ENCODE measurements around the gene TMED8. TPM values are rescaled to one million over a fixed set of nuclear protein-coding genes. Genes with fewer than 3 reads are reported as not detected.
A peak's percentile ranks its signal among the peaks of the same experiment; 100 is the strongest.
"Not testable (repeated sequence)": the region's sequence is repeated elsewhere in the genome, so short reads cannot be mapped to it uniquely, and the experiment has no call there.

The TMED8 gene
- total RNA-seq, 1 experiment from 2014 or later = 11.1 TPM

- no peak overlapping the region for H3K4me3 ChIP-seq (ENCODE audit: insufficient read depth, low read depth, low read length)
- no peaks in the 10 kb centered on the region for H3K27me3 ChIP-seq (ENCODE audit: control insufficient read depth, insufficient read depth, low read length)
- peaks cover 2% of the 10 kb centered on the region for H3K36me3 ChIP-seq (replicated peaks; ENCODE audit: control insufficient read depth, insufficient read depth, low read length)
- DNase-seq = no peak
Measured at GRCh38 chr14:77343662-77344061, 33.2 kb downstream of the TMED8 start.

GRCh38 chr14:77342726-77343397 lies 34.0 kb downstream of the TMED8 start:
- Histone ChIP-seq H3K36me3 (replicated peaks; ENCODE audit: control insufficient read depth, insufficient read depth, low read length) (peaks cover 2% of the 10 kb centered on the region), H3K4me3 (ENCODE audit: insufficient read depth, low read depth, low read length) (no peak overlapping the region), H3K27me3 (ENCODE audit: control insufficient read depth, insufficient read depth, low read length) (no peaks in the 10 kb centered on the region)
- peak; percentile 33 for DNase-seq

- no peak overlapping the region for H3K4me3 ChIP-seq (ENCODE audit: insufficient read depth, low read depth, low read length)
- peaks cover 2% of the 10 kb centered on the region for H3K36me3 ChIP-seq (replicated peaks; ENCODE audit: control insufficient read depth, insufficient read depth, low read length)
- H3K27me3 ChIP-seq (ENCODE audit: control insufficient read depth, insufficient read depth, low read length) = no peaks in the 10 kb centered on the region
- no peak for DNase-seq
Measured at GRCh38 chr14:77340389-77340788, 36.5 kb downstream of the TMED8 start.

GRCh38 chr14:77339407-77339806 lies 37.5 kb downstream of the TMED8 start:
- no peaks in the 10 kb centered on the region for H3K27me3 ChIP-seq (ENCODE audit: control insufficient read depth, insufficient read depth, low read length)
- no peak for DNase-seq

GRCh38 chr14:77338302-77338701 lies 38.6 kb downstream of the TMED8 start:
- no peaks in the 10 kb centered on the region for H3K27me3 ChIP-seq (ENCODE audit: control insufficient read depth, insufficient read depth, low read length)
- peaks cover 2% of the 10 kb centered on the region for H3K36me3 ChIP-seq (replicated peaks; ENCODE audit: control insufficient read depth, insufficient read depth, low read length)
- no peak overlapping the region for H3K4me3 ChIP-seq (ENCODE audit: insufficient read depth, low read depth, low read length)
- DNase-seq = peak; percentile 46

More at GRCh38 chr14:77339407-77339806, 37.5 kb downstream of the TMED8 start:
- Histone ChIP-seq H3K36me3 (replicated peaks; ENCODE audit: control insufficient read depth, insufficient read depth, low read length) (peaks cover 2% of the 10 kb centered on the region), H3K4me3 (ENCODE audit: insufficient read depth, low read depth, low read length) (no peak overlapping the region)

GRCh38 chr14:77337880-77338279 lies 39.0 kb downstream of the TMED8 start:
- no peak overlapping the region for H3K4me3 ChIP-seq (ENCODE audit: insufficient read depth, low read depth, low read length)
- H3K36me3 ChIP-seq (replicated peaks; ENCODE audit: control insufficient read depth, insufficient read depth, low read length) = peaks cover 2% of the 10 kb centered on the region
- H3K27me3 ChIP-seq (ENCODE audit: control insufficient read depth, insufficient read depth, low read length) = no peaks in the 10 kb centered on the region
- peak; percentile 40 for DNase-seq

- DNase-seq; H3K27me3 ChIP-seq (ENCODE audit: control insufficient read depth, insufficient read depth, low read length); H3K36me3 ChIP-seq (replicated peaks; ENCODE audit: control insufficient read depth, insufficient read depth, low read length); H3K4me3 ChIP-seq (ENCODE audit: insufficient read depth, low read depth, low read length): not testable (repeated sequence)
Measured at GRCh38 chr14:77337255-77337654, 39.6 kb downstream of the TMED8 start.

- no peaks in the 10 kb centered on the region for H3K36me3 ChIP-seq (replicated peaks; ENCODE audit: control insufficient read depth, insufficient read depth, low read length)
- H3K4me3 ChIP-seq (ENCODE audit: insufficient read depth, low read depth, low read length) = no peak overlapping the region
- DNase-seq = no peak
- no peaks in the 10 kb centered on the region for H3K27me3 ChIP-seq (ENCODE audit: control insufficient read depth, insufficient read depth, low read length)
Measured at GRCh38 chr14:77335576-77335975, 41.3 kb downstream of the TMED8 start.

- DNase-seq = no peak
- H3K36me3 ChIP-seq (replicated peaks; ENCODE audit: control insufficient read depth, insufficient read depth, low read length) = no peaks in the 10 kb centered on the region
- H3K27me3 ChIP-seq (ENCODE audit: control insufficient read depth, insufficient read depth, low read length) = no peaks in the 10 kb centered on the region
- no peak overlapping the region for H3K4me3 ChIP-seq (ENCODE audit: insufficient read depth, low read depth, low read length)
Measured at GRCh38 chr14:77329872-77330271, 47.0 kb downstream of the TMED8 start.

- Histone ChIP-seq H3K27me3 (ENCODE audit: control insufficient read depth, insufficient read depth, low read length) (no peaks in the 10 kb centered on the region), H3K4me3 (ENCODE audit: insufficient read depth, low read depth, low read length) (no peak overlapping the region), H3K36me3 (replicated peaks; ENCODE audit: control insufficient read depth, insufficient read depth, low read length) (no peaks in the 10 kb centered on the region)
- no peak for DNase-seq
Measured at GRCh38 chr14:77327111-77327510, 49.8 kb downstream of the TMED8 start.

GRCh38 chr14:77325746-77326094 lies 51.2 kb downstream of the TMED8 start:
- Histone ChIP-seq H3K4me3 (ENCODE audit: insufficient read depth, low read depth, low read length) (no peak overlapping the region), H3K27me3 (ENCODE audit: control insufficient read depth, insufficient read depth, low read length) (no peaks in the 10 kb centered on the region), H3K36me3 (replicated peaks; ENCODE audit: control insufficient read depth, insufficient read depth, low read length) (no peaks in the 10 kb centered on the region)
- peak; percentile 67 for DNase-seq

GRCh38 chr14:77324816-77325745 lies 51.8 kb downstream of the TMED8 start:
- Histone ChIP-seq H3K36me3 (replicated peaks; ENCODE audit: control insufficient read depth, insufficient read depth, low read length) (no peaks in the 10 kb centered on the region), H3K27me3 (ENCODE audit: control insufficient read depth, insufficient read depth, low read length) (no peaks in the 10 kb centered on the region), H3K4me3 (ENCODE audit: insufficient read depth, low read depth, low read length) (no peak overlapping the region)
- no peak for DNase-seq

GRCh38 chr14:77324289-77324688 lies 52.6 kb downstream of the TMED8 start:
- Histone ChIP-seq H3K4me3 (ENCODE audit: insufficient read depth, low read depth, low read length) (no peak overlapping the region), H3K27me3 (ENCODE audit: control insufficient read depth, insufficient read depth, low read length) (no peaks in the 10 kb centered on the region), H3K36me3 (replicated peaks; ENCODE audit: control insufficient read depth, insufficient read depth, low read length) (no peaks in the 10 kb centered on the region)
- DNase-seq = no peak

GRCh38 chr14:77323571-77323970 lies 53.3 kb downstream of the TMED8 start:
- Histone ChIP-seq H3K27me3 (ENCODE audit: control insufficient read depth, insufficient read depth, low read length) (no peaks in the 10 kb centered on the region), H3K36me3 (replicated peaks; ENCODE audit: control insufficient read depth, insufficient read depth, low read length) (no peaks in the 10 kb centered on the region), H3K4me3 (ENCODE audit: insufficient read depth, low read depth, low read length) (no peak overlapping the region)
- no peak for DNase-seq

- no peak for DNase-seq
- no peaks in the 10 kb centered on the region for H3K27me3 ChIP-seq (ENCODE audit: control insufficient read depth, insufficient read depth, low read length)
- H3K36me3 ChIP-seq (replicated peaks; ENCODE audit: control insufficient read depth, insufficient read depth, low read length) = no peaks in the 10 kb centered on the region
Measured at GRCh38 chr14:77322951-77323350, 53.9 kb downstream of the TMED8 start.

More at GRCh38 chr14:77322951-77323350, 53.9 kb downstream of the TMED8 start:
- H3K4me3 ChIP-seq (ENCODE audit: insufficient read depth, low read depth, low read length) = no peak overlapping the region

Measured in H7 (cell line).